Hematopoietic multipotent progenitor cell treated with erythropoietin and hydrocortisone succinate and interleukin-3 and kit ligand, for 17 days (in vitro differentiated cells): ENCODE results near the gene ZDHHC14.

Experiments
- DNase-seq: peaks from one replicate; pipeline ENCODE4 v3.0.0-alpha.2; 2015; ENCODE audit warnings: low spot score

ZDHHC14 gene

GRCh38 chr6:157516319-157517026, 135.5 kb downstream of the ZDHHC14 start:
- no peak for DNase-seq

DNA sequence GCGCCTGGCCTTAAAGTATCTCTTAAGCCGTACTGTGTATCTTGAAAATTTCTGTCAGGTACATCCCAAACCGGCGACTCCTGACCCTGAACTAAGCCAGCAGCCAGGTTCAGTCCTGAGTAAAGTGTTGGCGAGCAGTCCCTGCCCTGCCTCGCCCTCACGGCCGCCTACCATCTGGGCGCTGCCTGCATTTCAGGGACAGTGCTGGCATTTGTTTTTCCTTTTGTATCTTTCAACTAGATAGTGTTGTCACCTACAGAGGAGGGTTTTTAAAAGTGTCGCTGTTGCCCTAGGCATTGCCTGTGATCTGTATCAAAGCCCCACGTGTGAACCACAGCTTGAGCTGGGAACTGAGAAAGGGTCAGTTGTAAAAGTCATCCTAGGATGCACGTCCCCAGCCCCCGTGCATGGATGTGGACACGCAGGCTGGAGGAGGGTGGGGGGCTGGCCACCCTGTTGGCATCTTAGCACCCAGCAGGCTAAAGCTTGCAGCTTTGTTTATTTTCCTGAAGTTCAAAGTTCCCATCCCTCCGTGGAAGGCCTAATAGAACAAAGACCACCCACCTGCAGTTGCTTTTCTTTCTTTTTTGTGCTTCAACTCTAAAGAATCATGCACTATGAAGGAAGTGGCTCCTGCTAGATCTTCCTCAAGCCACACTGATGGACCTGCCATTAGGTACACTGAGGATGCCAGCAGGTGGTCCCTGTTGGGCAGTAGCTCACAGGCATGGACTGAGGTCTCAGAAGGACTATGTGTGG, 136.8 kb downstream of the ZDHHC14 start:
- no peak for DNase-seq

GRCh38 chr6:157518397-157519250, 137.6 kb downstream of the ZDHHC14 start:
- DNase-seq = no peak

DNA sequence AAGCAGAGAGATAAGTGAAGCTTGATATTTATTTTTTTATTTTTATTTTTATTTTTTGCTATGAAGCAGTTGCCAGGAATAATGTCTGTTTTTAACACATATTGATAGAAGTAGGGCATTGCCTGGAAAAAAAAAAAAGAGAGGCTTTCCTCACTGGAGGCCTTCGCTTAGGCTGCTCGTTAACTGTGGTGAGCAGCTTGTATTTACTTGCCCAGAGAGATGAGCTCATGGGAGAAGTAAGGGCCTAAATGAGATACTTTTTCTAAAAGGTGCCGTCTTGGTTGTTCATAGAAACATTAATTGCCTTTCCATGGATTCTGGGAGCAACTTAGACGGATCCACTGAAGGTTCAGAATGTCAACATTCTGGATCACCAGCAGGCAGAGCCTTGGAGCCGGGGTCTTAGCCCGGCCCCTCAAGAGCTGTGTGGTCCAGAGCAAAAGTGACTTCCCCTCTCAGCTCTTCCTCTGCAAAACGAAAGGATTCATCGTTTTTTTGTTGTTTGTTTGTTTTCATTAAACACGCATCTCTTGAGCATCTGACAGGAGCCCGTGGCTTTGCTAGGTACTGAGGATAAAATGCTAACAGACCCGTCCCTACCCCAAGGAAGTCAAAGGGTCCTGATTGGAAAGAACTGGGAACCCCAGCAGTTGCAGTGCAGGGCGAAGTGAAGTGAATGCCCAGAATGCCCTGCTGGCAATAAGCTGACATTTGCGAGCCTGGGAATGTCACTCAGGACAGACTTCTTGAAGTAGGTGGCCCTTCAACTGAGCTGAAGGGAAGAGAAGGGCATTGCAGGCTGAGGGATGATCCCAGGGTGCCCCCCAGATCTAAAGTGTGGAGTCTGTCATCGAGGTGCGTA, 138.5 kb downstream of the ZDHHC14 start:
- DNase-seq = no peak

DNA sequence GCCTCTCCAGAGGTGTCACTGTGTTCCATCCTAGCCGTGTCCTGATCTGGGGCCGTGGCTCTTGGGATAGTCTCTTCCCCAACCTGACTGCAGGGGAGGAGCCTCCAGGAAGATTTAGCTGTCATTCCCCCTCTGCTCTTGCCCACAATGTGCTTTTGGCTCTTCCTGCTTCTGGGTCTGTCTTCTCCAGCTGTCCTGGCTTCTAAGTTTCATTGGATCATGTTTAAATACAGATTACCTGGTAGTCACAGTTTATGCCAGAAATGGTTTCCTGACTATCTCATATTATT, 139.1 kb downstream of the ZDHHC14 start:
- no peak for DNase-seq

- no peak for DNase-seq
These were observed 139.8 kb downstream of the ZDHHC14 start for GRCh38 chr6:157520596-157521361.

DNA sequence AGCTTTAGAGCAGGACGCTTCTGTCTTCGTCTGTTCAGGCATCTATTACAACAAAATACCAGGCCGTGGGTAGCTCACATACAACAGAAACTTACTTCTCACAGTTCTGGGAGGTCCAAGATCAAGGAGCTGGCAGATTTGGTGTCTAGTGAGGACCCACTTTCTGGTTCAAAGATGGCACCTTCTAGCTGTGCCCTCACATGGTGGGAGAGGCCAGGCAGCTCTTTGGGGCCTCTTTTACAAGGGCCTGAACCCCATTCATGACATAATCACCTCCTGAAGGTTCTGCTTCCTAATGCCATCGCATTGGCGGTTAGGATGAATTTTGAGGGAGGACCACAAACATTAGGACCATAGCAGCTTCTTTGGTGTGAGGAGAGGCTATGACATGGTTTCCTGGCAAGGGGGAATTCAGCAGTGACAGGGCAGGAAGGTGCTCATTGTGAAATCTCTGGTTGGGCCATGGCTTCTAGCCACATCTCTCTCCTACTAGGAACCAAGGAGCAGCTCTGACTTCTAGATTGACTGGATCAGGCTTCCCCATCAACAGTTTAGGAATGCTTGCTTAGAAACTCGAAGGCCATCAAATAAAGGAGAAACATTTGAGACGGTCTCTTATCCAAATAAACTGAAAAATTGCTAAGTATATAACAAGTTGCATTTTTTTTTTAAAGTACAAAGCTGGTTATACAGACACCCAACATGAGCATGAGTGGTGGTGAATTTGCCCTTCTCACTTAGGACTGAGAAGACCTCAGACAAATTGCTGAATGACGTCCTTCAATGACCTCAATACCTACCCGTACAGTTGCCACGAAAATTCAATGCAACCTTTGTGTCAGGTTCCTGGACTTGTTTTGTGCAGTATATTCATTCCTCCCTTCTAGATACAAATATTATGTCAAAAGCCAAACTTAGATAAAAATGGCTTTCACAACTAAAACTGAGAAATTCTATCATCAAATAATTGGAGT, 140.7 kb downstream of the ZDHHC14 start:
- DNase-seq = no peak

GRCh38 chr6:157522472-157522871, 141.5 kb downstream of the ZDHHC14 start:
- no peak for DNase-seq

- no peak for DNase-seq
These were observed 143.7 kb downstream of the ZDHHC14 start for GRCh38 chr6:157524735-157525134.

GRCh38 chr6:157525292-157525889, 144.4 kb downstream of the ZDHHC14 start:
- DNase-seq = no peak

- DNase-seq = no peak
These were observed 145.0 kb downstream of the ZDHHC14 start for GRCh38 chr6:157525918-157526425.

DNA sequence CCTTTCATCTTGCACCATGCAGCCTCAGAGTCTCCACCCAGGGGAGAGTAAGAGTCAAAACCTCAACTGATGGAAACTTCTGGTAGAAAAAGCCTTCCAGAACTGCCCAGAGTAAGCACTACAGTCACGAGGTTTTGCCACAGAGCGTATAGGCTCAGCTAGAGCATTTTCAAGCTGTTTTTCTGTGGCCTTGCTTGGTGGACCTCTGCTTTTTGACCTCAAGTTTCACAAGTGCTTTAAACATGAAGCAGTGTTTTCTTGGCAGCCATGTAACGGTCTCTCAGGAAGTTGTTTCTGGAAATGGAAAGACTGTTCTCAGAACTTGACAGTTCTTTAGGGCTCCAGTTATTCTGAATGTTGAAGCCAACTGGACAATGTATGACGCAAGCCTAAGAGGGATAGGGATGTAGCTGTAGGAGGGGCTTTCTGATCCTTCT, 146.5 kb downstream of the ZDHHC14 start:
- no peak for DNase-seq

- DNase-seq = no peak
These were observed 148.1 kb downstream of the ZDHHC14 start for GRCh38 chr6:157528931-157529653.

DNA sequence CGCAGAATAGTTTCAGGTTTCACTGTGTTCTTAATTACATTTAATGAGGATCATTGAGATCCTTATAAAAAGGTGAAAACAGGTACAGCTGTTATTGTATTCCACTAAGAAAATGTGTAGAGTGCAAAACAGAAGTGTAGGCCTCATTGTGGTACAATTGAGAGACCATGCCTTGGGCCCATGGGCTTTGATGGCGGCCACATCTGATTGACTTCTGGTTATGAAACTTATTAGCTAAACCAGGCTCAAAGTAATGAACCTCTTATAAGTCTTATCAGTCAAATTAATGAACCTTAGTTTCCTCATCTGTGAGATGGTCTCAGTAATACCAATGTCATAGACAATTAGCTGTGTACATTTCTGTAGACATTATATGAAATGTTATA, 148.7 kb downstream of the ZDHHC14 start:
- no peak for DNase-seq

DNA sequence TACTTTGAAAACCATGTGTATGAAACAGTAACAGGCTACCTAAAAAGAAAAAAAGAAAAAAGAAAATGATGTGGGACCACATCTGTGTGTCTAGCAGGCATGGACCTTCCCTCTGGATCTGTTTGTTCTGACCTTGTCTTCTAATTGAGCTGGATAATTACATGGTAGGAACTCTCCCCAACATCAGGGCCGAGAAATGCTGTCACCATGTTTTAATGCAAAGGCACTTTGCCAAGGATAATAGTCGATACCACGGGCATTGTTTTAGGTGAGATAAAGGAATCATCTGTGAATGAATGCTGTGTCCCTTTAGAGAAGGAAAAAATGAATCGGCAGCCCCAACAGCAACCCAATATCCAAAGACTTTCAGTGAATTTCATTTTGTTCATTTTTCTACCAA, 149.1 kb downstream of the ZDHHC14 start:
- DNase-seq = no peak

- no peak for DNase-seq
These were observed 149.8 kb downstream of the ZDHHC14 start for GRCh38 chr6:157530724-157531168.

- DNase-seq = no peak
These were observed 150.4 kb downstream of the ZDHHC14 start for GRCh38 chr6:157531169-157531985.

DNA sequence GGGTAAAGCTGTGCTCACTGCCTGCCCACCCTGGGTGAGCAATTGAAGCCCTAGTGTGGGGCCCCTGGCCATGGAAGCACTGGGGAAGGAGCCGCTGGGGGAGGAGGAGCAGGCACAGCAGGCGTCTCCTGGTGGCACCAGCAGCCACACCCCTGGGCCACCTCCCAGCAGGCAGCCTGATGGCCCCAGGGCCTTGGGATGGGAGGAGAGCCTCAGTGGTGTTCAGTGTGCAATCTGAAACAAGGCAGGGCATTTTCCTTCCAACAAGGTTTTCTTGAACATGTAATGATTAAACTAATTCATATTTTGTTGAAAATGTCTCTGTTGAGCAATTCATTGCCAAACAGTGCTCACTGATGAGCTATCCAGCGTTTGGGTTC, 151.0 kb downstream of the ZDHHC14 start:
- no peak for DNase-seq
